GM21515 (cell line): Measurements from ENCODE around the gene MARK2.
"Not testable (repeated sequence)": the region's sequence is repeated elsewhere in the genome, so short reads cannot be mapped to it uniquely, and the experiment has no call there.

ENCODE experiments used
- ATAC-seq: cut with Tn5 transposase; IDR thresholded peaks from one replicate; pipeline ENCODE4 v1.9.1; 2021; ENCODE audit not compliant: unreplicated experiment

Gene MARK2

DNA sequence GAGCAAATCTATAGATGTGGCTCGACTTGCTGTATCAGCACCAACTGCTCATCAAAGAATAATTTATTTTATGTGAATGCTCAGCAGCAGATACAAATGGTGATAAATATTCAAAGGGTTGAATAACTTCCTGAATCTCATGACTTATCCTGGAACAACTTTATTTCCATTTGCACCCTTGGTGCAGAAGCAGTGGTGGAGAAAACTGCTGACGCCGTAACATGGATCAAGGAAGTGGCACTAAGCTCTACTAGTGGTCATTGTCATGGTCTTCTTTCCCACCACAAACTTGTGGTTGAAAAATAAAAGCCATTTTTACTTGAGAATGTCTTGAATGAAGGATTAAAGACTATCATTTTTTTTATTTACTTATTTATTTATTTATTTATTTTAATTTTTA lies 14.6 kb downstream of the MARK2 start:
- no peak for ATAC-seq

DNA sequence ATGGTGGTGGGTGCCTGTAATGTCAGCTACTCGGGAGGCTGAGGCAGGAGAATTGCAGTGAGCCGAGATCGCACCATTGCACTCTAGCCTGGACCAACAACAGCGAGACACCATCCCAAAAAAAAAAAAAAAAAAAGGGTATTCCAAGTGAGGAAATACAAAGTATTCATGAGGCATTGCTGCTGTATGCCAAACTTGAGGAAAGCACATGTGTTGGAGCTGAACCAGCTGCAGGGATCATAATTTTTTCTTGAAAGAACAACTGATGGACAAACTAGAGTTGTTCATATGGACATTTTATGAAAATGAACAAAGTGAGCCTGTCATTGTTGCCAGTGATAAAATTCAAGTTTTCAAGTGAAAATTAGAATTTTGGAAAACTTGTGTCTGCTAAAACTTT lies 15.8 kb downstream of the MARK2 start:
- ATAC-seq = no peak

GRCh38 chr11:63855975-63856374 lies 17.1 kb downstream of the MARK2 start:
- ATAC-seq = no peak

DNA sequence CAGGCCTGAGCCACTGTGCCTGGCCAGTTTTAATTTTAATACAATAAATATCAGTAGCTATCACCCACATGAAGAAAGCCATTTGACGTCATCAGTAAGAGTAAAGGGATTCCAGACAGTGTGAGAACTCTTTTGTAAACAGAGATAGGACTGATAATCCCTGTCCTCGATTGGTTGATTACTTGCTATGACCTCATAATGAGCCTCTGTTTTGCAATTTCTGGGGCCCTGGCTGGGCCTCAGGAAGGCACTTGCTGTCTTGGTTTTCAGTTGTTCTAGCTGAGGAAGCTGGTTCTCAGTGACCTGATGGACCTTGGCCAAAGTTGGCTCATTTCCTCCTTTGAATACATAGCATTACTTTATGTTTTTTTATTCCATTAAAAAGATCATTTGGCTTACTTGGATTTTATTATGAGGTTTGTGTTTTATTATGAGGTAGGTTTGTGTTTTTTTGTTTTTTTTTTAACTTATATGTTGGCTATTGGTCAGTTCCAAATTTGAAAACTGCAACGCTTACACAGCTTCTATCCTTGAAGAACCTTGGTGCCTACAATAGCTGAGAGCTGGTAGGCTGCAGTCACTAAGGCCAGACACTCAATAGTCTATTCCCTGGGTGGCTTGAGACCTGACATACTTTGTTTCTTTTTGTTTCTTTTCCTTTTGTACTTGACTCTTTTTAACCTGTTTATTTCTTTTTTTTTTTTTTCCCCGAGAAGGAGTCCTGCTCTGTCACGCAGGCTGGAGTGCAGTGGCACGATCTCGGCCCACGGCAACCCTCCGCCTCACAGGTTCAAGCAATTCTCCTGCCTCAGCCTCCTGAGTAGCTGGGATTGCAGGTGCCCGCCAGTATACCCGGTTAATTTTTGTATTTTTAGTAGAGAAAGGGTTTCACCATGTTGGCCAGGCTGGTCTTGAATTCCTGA lies 20.0 kb downstream of the MARK2 start:
- ATAC-seq = no peak

- ATAC-seq = no peak
Observed at GRCh38 chr11:63862923-63863322, 24.0 kb downstream of the MARK2 start.

GRCh38 chr11:63863620-63864019 lies 24.7 kb downstream of the MARK2 start:
- not testable (repeated sequence) for ATAC-seq

GRCh38 chr11:63866211-63866610 lies 27.3 kb downstream of the MARK2 start:
- peak; percentile 48 for ATAC-seq

DNA sequence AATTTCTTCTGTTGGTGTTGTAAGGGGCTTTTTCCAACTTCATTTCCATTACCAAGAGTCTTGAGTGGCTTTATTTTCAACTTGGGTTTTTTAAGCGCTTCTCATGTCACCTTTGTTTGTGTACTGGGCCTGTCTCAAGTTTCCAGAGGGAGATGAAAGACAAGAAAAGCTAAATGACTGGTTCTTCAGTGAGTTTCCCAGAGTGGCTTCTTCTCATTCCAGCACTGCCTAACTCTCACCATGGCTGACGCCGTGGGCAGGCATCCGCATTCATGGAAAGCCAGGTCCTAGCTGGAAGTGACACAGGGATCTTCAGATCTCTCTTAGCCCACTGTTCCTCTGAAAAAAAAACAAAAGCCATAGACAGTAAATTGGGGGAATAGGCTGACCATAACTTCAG lies 28.6 kb downstream of the MARK2 start:
- ATAC-seq = no peak

GRCh38 chr11:63868399-63869064 lies 29.6 kb downstream of the MARK2 start:
- no peak for ATAC-seq

DNA sequence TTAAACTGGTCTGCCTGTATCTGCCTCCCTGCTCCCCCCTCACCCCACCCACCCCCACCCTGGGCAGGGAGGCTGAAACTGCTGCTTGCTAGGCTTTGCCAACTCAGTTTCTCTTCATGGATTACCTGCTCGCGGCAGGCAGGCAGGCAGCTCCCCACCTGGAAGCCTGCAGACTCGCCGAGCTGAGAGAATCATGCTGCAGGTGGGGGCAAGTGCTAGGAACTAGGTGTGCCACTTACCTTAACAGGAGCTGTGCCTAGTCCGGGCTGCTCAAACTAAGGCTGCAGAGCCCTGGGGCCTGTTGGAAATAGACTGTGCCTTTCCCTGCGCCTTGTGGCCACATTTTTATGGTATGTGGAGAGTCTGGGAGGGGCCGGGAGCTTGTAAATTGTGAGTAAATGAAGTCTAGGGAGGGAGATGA lies 30.3 kb downstream of the MARK2 start:
- ATAC-seq = no peak

DNA sequence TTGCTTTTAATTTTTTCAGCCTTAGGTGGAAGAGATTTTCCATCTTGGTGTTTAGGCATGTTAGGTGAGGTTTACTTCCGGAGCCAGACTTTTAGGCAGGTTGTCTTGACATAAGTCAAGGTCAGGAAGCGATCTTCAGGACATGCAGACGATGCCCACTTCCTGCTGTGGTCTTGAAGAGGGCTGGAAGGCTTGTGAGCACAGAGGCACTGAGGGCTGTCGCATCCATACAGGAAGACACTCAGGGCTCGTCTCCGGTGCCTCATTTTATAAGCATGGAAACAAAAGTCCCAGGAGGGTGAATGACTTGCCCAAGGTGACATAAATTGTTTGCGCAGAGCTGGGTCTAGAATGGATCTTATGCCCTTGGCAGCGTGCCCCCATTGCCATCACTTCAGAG lies 30.8 kb downstream of the MARK2 start:
- ATAC-seq = no peak

- no peak for ATAC-seq
Observed at GRCh38 chr11:63870351-63871140, 31.6 kb downstream of the MARK2 start.

GRCh38 chr11:63871962-63872799 lies 33.3 kb downstream of the MARK2 start:
- ATAC-seq = peak; percentile 82

- no peak for ATAC-seq
Observed at GRCh38 chr11:63872800-63873197, 33.9 kb downstream of the MARK2 start.

- no peak for ATAC-seq
Observed at GRCh38 chr11:63873311-63873710, 34.4 kb downstream of the MARK2 start.

DNA sequence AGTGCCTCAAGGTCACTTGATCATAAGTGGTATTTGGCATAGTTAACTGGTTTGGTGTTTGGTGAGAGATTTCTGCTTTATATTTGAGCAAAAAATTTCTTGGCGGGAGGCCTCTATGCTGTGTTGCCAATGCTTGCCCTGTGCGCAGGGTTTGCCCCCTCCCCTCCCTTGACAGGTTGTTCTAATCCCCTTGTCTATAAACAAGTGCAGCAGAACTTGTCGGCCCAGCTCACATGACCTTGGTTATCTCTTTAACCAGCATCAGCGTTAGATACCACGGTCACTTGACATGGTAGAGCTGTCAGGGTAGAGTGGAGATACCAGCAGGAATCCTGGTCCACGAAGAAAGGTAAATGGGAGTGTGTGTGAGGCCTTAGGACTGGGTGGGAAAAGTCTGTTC lies 35.6 kb downstream of the MARK2 start:
- ATAC-seq = no peak

DNA sequence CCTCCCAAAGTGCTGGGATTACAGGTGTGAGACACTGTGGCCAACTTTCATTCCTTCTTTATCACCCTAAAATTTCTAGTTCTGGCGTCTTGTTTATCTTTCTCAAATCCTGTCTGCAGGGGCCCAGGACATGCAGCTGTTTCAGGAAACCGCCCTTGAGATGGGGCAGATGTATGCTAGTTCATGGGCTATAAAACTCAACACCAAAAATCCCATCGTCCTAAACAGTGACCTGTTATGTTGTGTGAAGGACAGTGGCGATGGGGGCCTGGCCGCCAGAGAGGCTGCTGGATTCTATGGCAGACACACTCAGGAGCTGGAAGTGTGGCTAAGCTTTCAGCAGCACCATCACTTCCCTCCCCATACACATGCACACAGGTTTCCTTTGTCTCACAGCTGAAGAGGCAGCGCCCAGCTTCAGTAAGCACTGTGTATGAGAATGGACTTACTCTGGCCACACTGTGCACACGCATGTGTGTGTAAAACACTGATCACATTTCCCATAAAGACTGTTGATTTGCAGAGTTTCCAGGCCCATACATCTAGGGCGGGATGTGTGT lies 36.7 kb downstream of the MARK2 start:
- ATAC-seq = no peak

DNA sequence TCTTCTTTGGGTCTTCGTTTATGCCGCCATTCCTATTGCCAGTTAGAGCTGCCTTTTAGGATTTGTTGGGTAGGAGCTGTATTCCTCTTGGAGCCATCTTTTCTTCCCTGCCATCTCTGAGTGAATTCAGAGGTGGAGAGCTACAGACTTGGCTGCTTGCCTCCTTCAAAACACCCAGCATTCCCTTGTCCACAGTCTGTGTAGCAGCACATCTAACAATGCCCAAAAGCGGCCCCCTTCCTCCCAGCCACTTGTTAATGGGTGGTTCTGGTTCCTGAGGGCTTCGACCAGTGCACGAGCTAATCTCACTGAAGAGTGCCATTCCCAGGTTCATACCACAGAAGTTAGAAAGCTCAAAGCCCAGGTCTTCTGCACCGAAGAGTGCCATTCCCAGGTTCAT lies 37.7 kb downstream of the MARK2 start:
- ATAC-seq = no peak

DNA sequence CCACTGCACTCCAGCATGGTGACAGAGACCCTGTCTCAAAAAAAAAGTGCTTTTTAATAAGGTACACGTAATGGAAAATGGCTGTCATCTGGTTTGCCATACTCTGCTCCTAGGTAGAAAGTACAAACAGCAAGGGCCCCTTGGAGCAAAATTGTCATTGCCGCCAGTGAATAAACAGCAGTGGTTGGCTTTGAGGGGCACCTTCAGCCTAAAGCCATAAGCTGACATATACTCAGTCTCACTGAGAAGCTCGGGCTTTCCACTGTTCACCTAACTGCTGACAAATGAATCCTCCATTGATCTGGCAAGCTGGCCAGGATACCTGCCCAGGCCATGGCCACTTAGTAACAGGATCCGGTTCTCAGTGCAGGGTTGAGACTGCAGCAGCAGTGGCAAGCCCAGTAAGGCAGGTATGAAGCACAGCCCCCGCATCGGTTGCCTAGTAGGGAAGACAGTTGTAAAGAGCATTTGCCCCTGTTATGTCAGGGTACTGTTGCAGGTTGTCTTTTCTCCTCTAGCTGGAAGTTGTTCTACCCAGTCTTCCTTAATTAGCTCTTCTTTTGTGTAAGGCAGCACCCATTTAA lies 38.8 kb downstream of the MARK2 start:
- ATAC-seq = no peak
